GM18526 (cell line): Measurements from ENCODE around the gene PKIG.

Experiments used
- POLR2A ChIP-seq: IDR thresholded peaks from 3 replicates; pipeline ENCODE4 v1.6.1; 2011; ENCODE audit not compliant: insufficient read length; ENCODE audit errors: extremely low read depth

The PKIG gene

DNA sequence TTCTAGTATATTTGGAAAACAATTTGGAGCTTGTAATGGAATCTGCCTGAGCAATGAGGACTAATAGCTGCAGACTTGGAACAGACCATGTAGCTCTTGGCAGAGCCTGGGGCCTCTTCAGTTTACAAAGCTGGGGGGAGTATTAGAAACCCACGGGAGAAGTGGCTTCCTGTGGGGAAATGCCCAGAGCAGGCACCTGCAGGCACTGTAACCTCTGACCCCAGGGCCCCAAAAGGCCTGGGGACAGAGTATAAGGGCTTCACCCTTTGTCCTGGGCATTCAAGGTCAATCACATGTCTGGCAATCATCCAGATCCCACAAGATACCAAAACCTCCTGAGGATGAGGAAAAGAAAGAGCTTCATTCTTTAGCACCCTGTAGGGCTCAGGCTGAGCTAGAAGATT, 19.4 kb downstream of the PKIG start:
- no peak for TF ChIP-seq POLR2A

DNA sequence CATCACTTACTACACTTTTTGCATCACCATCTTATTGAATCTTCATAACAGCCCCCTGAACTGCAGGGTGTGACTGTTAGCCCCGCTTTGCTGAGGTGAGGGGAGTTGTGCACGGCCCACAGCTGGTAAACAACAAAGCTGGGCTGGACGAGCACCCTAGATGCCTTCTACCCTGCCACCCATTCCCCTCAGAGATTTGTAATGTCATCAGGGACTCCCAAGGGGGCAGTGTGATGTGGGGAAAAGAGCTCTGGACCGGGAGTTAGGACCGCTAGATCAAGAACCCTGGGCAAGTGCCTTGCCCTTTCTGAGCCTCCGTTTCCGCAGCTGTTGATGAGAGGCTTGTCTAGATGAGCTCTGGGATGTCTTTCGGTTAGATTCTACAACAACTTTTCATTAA, 20.9 kb downstream of the PKIG start:
- TF ChIP-seq POLR2A: no peak

DNA sequence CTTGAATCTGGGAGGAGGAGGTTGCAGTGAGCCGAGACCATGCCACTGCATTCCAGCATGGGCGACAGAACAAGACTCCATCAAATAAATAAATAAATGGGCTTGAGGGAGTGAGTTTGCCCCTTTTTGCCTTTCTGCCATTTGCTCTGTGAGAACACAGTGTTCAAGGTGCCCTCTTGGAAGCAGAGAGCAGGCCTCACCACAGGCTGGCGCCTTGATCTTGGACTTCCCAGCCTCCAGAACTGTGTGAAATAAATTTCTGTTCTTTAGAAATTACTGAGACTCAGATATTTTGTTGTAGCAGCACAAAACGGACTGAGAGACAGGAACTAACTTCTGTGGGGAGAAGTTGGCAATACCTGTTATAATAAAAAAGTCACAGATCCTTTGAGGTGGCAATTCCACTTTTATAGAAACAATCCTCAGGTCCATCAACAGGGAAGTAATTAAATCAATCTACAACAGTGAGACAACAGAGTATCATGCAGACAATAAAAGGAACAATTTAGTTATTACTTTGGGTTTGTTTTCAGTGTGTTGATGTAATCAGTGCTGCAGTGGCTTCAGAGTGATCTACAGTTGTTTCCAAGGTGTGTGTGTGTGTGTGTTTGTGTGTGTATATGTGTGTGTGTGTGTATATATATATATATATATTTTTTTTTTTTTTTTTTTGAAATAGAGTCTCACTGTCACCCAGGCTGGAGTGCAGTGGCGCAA, 24.5 kb downstream of the PKIG start:
- no peak for TF ChIP-seq POLR2A

DNA sequence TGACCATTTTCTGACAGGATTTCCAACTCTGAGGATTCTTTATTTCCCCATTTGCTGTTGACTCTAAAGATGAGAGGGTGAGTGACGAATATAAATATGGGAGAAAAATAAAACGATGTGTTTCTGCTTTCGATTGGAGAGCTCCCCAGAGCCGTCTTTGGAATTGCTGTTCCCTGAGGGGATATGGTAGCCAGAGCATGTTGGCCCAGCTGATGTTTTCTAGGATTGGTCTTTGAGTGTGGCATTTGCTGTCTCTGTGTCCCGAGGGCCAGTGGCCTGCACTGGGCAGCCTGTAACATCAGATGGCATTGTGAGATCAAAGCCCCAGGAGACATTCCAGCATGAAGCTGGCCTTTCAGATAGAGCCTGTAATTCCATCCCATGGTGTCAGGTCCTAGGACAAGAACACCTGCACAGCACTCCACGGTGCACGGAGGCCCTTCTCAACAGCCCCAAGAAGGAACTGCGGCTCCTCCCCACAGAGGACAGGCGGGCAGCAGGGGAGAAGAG, 26.7 kb downstream of the PKIG start:
- TF ChIP-seq POLR2A: no peak

DNA sequence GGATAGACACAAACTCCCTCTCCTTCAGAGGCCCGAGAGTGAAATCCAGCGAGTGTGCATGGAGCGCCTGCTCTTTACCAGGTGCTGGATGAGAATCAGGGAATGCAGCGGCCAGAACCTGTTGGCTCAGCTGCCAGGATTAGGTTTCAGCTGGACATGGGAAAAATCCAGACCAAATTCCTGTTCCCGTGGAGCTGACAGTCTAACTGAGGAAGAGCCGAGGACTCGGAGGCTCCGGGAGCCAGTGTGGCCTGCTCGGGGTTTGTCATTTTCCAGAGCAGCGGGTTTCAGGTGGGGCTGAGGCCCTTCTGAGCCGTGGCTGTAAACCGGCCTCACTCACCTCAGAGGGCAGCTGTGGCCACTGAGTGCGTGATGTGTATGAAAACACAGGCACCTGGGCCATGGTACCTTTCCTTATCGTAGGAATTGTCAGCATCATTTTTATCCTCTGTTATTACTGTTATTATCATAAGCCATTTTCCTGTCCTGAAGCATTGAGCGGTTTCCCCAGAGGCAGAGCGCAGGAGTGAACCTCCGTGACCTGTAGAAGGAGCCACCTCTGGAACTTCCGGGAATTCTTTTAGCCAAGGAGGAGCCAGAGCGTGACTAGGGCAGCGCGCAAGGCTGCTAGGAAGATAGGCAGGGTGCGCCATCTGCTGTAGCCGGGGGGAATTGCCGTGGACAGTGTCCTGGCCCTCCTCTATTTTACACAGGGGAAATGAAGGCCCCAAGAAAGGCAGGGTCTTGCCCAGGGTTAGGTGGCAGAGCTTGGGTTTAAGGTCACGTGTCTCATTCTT, 27.3 kb downstream of the PKIG start:
- TF ChIP-seq POLR2A: no peak

GRCh38 chr20:44610313-44610962, 28.1 kb downstream of the PKIG start:
- TF ChIP-seq POLR2A: no peak

GRCh38 chr20:44613575-44613974, 31.2 kb downstream of the PKIG start:
- no peak for TF ChIP-seq POLR2A

DNA sequence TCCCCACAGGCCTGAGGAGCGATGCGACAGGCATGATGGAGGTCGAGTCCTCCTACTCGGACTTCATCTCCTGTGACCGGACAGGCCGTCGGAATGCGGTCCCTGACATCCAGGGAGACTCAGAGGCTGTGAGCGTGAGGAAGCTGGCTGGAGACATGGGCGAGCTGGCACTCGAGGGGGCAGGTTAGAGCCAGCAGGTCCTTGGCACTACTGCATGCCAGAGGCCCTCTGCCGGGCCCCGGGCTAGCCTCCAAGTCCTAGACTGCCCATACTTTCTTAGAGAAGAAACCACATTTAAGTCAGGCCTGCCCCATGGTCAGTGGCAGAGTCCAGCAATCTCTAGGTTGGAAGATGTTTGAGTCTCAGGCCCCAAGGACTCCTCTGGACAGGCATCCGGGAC, 32.1 kb downstream of the PKIG start:
- no peak for TF ChIP-seq POLR2A

GRCh38 chr20:44615169-44615791, 32.9 kb downstream of the PKIG start:
- TF ChIP-seq POLR2A: no peak

GRCh38 chr20:44615876-44616603, 33.7 kb downstream of the PKIG start:
- no peak for TF ChIP-seq POLR2A

- TF ChIP-seq POLR2A: no peak
Measured at GRCh38 chr20:44616604-44616964, 34.2 kb downstream of the PKIG start.

- no peak for TF ChIP-seq POLR2A
Measured at GRCh38 chr20:44618318-44618731, 35.9 kb downstream of the PKIG start.

GRCh38 chr20:44619294-44619693, 36.9 kb downstream of the PKIG start:
- no peak for TF ChIP-seq POLR2A

DNA sequence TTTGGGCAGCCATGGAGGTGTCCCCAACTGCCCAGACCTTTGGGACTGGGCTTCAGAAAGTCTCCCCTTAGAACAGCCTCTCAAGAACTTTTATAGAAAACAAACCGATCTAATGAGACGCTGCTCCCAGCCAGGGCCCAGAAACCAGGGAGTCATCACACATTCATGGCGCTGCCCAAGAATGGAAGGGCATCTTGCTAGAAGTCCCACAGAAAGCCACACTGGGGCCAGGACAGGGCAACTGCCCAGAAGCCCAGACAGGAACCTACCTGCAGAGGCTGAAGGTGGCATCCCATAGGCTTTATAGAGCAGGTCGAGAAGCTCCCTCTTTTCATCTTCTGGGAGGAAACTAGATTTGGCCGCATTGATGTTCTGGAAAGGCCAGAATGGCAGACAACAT, 37.7 kb downstream of the PKIG start:
- no peak for TF ChIP-seq POLR2A

GRCh38 chr20:44621325-44621724, 38.9 kb downstream of the PKIG start:
- no peak for TF ChIP-seq POLR2A
